Stimulated activated CD4-positive, alpha-beta T cell treated with anti-CD3 and anti-CD28 coated beads, Interleukin-2, amount 100 ng/mL, for 4 hours (primary cell): Measurements from ENCODE around the gene VIM.
"Not testable (repeated sequence)": the region's sequence is repeated elsewhere in the genome, so short reads cannot be mapped to it uniquely, and the experiment has no call there.

ENCODE experiments used
- DNase-seq: peaks from one replicate; pipeline ENCODE4 v3.0.0-alpha.2; 2020; ENCODE audit warnings: low read depth

The VIM gene

DNA sequence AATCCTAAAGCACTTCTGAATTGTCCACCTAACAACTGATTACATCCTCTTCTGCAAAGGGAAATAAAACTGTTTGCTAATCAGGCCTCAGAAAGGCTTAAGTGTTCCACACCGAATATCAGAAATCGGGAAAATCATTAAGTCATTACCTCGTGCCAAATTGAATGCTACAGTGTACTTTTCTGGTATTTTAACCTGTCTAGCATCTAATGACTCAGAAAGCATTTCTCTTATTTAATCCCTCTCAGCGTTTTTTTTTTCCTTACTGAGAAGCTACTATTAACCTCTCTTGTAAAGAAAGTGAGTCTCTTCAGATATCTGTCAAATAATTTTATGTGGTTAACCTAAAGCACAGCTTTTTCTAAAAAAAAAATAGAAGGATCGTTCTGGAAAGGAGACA, 28.6 kb downstream of the VIM start:
- DNase-seq: no peak

- peak; percentile 43 for DNase-seq
These were observed 29.7 kb downstream of the VIM start for GRCh38 chr10:17257466-17258321.

- no peak for DNase-seq
These were observed 34.5 kb downstream of the VIM start for GRCh38 chr10:17262502-17262901.

DNA sequence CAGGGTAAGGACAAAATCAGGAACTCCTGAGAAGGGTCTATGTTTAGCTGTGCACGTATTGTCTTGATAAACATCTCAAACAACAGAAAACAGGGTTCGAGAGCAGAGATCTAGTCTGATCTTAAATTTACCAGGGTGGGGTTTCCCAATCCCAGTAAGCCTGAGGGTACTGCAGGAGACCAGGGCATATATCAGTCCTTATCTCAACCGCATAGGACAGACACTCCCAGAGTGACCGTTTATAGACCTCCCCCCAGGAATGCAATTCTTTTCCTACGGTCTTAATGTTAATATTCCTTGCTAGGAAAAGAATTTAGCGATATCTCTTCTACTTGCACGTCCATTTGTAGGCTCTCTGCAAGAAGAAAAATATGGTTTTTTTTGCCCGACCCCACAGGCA, 35.5 kb downstream of the VIM start:
- no peak for DNase-seq

- no peak for DNase-seq
These were observed 37.4 kb downstream of the VIM start for GRCh38 chr10:17265468-17265867.

GRCh38 chr10:17266549-17266948, 38.5 kb downstream of the VIM start:
- DNase-seq: not testable (repeated sequence)

DNA sequence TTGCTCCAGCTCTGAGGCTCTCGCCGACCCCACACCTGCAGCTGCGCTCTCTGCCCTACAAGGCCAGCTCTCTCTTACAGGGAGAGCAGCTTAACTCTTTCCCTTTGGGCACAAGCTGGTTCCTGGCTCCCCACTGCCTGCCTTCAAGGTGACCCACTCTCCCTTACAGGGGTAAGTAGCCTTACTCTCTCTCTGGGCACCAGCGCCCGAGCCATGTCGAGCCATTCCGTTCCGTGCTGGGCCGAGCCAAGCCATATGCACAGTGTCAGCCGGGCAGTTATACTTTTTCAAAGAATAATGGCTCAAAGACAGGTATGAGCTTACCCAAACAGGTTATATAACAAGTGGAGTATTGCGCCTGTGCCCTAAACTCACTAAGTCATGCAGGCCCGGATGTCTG, 44.6 kb downstream of the VIM start:
- no peak for DNase-seq

DNA sequence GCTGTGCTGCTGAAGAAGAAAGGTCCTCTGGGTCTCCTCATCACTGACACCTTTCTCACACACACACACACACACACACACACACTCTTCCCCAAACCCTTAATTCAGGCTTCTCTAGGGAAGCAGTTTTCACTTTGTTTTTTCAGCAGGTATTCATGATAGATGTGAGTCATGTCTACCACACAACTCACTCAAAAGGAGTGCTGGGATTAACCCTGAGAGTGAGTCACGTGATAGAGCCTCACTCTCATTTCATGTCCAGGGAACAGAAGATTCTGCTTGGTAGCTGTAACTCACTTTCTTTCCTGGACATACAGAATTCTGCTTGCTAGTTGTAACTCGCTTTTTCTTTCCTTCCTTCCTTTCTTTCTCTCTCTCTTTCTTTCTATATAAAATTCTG, 45.4 kb downstream of the VIM start:
- DNase-seq: no peak

DNA sequence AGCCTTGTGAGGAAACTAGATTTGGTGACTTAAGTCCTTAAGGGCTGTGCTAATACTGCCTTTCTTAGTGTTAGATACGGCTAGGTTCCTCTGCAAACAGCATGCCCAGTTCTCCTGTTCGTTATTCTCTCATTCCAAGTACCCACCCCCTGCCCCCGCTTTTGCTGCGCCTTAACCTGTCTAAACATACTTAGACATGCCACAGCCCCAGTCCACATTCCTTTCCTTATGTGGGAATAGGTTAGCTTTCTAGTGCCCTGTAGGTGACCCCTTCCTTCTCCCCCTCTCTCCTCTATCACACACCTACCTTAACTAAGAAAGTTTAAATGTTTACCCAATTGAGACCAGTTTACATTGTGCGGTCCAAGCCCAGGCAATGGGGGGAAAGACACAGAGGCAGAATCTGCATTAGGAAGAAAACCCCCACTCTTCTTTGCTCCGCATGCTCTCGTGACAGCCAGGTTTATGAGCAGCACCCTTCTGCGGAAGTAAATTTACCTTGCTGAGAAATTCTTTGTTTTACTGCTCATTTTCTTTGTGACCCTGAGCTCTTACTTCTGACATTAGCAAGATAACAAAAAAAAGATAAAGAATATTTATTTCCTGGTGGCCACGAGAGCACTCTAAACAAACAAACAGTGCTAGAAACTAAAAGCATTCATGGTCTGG, 48.8 kb downstream of the VIM start:
- no peak for DNase-seq

DNA sequence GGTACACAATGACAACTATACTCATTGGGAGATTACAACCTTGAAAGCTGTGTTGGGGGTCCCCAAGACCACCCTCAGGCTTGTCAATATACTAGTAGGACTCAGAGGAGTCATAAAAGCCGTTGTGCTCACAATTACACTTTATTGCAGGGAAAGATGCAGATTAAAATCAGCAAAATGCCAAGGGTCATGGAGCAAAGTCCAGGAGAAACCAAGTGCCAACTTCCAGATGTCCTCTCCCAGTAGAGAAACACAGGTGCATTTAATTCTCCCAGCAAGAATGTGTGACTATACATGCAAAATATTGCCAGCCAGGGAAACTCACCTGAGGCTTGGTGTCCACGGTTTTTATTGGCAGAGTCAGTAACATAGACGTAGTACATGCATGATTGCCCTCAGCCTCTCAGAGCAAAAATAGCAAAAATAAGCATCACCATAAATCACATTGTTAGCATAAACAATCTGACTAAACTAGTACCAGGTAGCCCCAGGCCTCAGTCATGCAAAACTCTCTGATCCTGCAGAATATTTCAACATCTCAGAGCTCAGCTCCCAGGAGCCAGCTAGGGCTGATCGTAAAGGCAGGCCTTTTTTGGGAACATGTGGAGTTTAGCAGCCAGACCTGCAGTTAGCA, 50.7 kb downstream of the VIM start:
- no peak for DNase-seq

GRCh38 chr10:17282311-17282710, 54.3 kb downstream of the VIM start:
- no peak for DNase-seq

DNA sequence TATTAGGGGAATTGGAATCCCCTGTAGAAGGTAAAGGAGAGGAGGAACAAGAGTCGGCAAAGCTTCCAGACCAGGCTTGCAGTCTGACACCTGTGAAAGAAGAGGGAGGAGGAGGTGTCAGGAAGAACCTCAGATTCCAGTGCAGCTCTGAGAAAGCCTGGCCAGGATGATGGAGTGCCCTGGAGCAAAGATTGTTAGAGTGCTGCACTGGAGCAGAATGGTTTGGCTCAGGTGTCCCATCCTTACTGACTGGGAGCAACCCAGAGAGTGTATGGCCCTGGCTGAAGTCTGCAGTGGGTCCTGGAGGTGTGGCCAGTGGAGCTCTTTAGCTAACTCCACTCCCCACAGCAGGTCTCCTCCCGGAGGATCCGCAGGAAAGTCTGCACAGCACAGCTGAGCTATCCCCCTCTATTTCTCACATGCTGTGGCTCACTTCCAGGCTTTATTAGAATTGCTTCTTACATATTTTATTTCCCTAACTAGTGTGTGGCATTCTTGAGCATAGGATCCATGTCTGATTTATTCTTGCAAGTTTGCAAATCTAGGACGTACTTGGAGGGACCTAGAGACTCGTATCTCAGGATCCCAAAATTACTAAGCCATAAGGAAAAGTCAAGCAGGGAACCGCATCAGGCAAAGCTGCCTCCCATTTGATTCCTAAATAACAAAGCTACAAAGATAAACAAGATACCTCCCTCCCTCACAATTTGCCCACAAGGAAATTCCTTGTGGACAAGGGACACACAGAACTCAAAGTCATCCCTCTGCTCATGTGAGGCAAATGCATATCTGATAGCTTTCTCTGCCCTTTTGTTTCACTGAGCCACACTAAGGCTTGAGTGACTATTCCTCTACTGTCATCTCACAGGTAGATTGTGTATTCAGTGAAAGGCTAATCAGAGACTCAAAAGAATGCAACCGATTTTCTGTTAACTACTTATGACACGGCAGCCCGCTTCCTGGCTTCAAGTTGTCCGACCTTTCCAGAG, 58.8 kb downstream of the VIM start:
- no peak for DNase-seq
